ENCODE results near the gene FGF3.

- TF ChIP-seq CTCF (IDR thresholded peaks at IDR 0.05) (no peak), POLR2A (IDR thresholded peaks at IDR 0.05) (no peak)
Measured at GRCh38 chr11:69866648-69867047, 47.4 kb upstream of the FGF3 start.

Data from Peyer's patch (tissue), 4 donors.